Lower leg skin (tissue), 4 donors: Measurements from ENCODE around the gene EMILIN2. TPM values are rescaled to one million over a fixed set of nuclear protein-coding genes. Genes with fewer than 3 reads are reported as not detected.
"Not testable (repeated sequence)": the region's sequence is repeated elsewhere in the genome, so short reads cannot be mapped to it uniquely, and the experiment has no call there.

Experiments
- DNase-seq, 2 donors: peaks; one replicate each; pipeline ENCODE4 v3.0.0-alpha.2; 2019; ENCODE audit warnings: low spot score in 2 of 2
- H3K4me3 ChIP-seq: fragments of 200-600 bp; sonication (generic); 2 replicates; pipeline ENCODE4 v1.5.1; 2017; ENCODE audit warnings: mild to moderate bottlenecking, low read depth; ENCODE audit not compliant: poor library complexity, severe bottlenecking
- CTCF ChIP-seq, 3 donors: fragments of 450-650 bp; IDR thresholded peaks; one replicate each; pipeline ENCODE4 v1.5.1; 2016; ENCODE audit warnings: antibody characterized with exemption in 3 of 3, mild to moderate bottlenecking in 3 of 3, moderate library complexity in 2 of 3
- POLR2A ChIP-seq, 2 donors: fragments of 450-650 bp; IDR thresholded peaks; one replicate each; pipeline ENCODE4 v1.6.1; 2016 to 2017; ENCODE audit warnings: antibody characterized with exemption in 2 of 2, mild to moderate bottlenecking in 1 of 2, moderate library complexity in 1 of 2
- WGBS, 2 donors: methylation state at CpG; one replicate each; pipeline ENCODE4 v1.1.5; 2018; 5-methylcytosine and 5-hydroxymethylcytosine counted together
- intact Hi-C: fragments of 100-400 bp; cut with DNase I; formaldehyde crosslinking; loops from one replicate; pipeline ENCODE4 v1.15.0; 2023; ENCODE audit warnings: low total_unique reads
- total RNA-seq, 4 donors: library from RNA; depleted of rRNA; stranded (reverse); fragments of >200 nt; gene quantifications; one replicate each; pipeline ENCODE4 v1.1.0, GENCODE V29; 2016

EMILIN2 gene
- total RNA-seq, 4 donors from 2014 or later = 4.0 to 10.9 (median 7.5) TPM

- intact Hi-C loops = no loop called here
- WGBS, 2 donors = 97 to 100% methylated on average over 2 of the region's 2 CpGs
- H3K4me3 ChIP-seq = no peak overlapping the region
- TF ChIP-seq CTCF (IDR thresholded peaks at IDR 0.05) = no peak
- TF ChIP-seq POLR2A (IDR thresholded peaks at IDR 0.05) = no peak
- DNase-seq = no peak
Measured at GRCh38 chr18:2823966-2824365, 22.8 kb upstream of the EMILIN2 start.

- intact Hi-C loops = no loop called here
Measured at GRCh38 chr18:2824865-2825264, 21.9 kb upstream of the EMILIN2 start.

GRCh38 chr18:2825613-2826175, 21.1 kb upstream of the EMILIN2 start:
- intact Hi-C loops = no loop called here

More at GRCh38 chr18:2824865-2825264, 21.9 kb upstream of the EMILIN2 start:
- no peak for DNase-seq
- WGBS, 2 donors = 72 to 73% methylated on average over 5 of the region's 5 CpGs
- TF ChIP-seq CTCF (IDR thresholded peaks at IDR 0.05) (no peak), POLR2A (IDR thresholded peaks at IDR 0.05) (no peak)
- H3K4me3 ChIP-seq = no peak overlapping the region

DNA sequence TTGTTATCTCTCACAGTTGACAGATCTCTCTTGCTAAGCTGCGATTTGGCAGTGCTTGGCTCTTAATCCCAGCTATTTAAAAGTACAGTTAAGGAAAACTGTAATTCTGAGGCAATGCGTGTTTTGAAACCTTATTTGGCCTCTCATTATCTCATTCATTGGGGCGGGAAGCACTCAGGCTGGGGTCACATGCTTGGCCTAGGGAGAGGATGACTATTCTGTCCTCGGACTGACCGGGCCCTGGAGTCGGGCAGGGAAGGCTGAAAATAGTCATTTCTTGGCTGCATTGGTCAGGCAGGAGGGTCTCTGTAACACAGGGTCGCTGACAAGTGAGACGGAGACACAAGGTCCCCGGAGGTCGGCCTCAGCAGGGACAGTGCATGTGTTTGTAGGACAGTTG, 20.2 kb upstream of the EMILIN2 start:
- TF ChIP-seq CTCF (IDR thresholded peaks at IDR 0.05) = no peak
- TF ChIP-seq POLR2A (IDR thresholded peaks at IDR 0.05) = no peak
- peak in 1 of 2 donors; percentile 43 for DNase-seq
- 53 to 63% methylated on average over 10 of the region's 10 CpGs for WGBS, 2 donors
- intact Hi-C loops = no loop called here
- H3K4me3 ChIP-seq = no peak overlapping the region

More at GRCh38 chr18:2825613-2826175, 21.1 kb upstream of the EMILIN2 start:
- no peak overlapping the region for H3K4me3 ChIP-seq
- no peak for DNase-seq
- 78 to 87% methylated on average over 3 of the region's 3 CpGs for WGBS, 2 donors
- TF ChIP-seq POLR2A (IDR thresholded peaks at IDR 0.05) (no peak), CTCF (IDR thresholded peaks at IDR 0.05) (no peak)

GRCh38 chr18:2827061-2827460, 19.7 kb upstream of the EMILIN2 start:
- TF ChIP-seq CTCF (IDR thresholded peaks at IDR 0.05) (no peak), POLR2A (IDR thresholded peaks at IDR 0.05) (no peak)
- intact Hi-C loops = no loop called here
- 79 to 80% methylated on average over 5 of the region's 5 CpGs for WGBS, 2 donors
- DNase-seq = no peak
- H3K4me3 ChIP-seq = no peak overlapping the region

GRCh38 chr18:2836118-2836517, 10.7 kb upstream of the EMILIN2 start:
- H3K4me3 ChIP-seq, intact Hi-C loops: not testable (repeated sequence)
- peak in 1 of 2 donors; percentile 15 for DNase-seq
- WGBS, 2 donors = 95% methylated on average over 3 of the region's 3 CpGs

- H3K4me3 ChIP-seq, DNase-seq, intact Hi-C loops: not testable (repeated sequence)
Measured at GRCh38 chr18:2837290-2837689, 9.5 kb upstream of the EMILIN2 start.
